ENCODE measurements around the gene RNF175.
A peak's percentile ranks its signal among the peaks of the same experiment; 100 is the strongest.

RNF175 gene

DNA sequence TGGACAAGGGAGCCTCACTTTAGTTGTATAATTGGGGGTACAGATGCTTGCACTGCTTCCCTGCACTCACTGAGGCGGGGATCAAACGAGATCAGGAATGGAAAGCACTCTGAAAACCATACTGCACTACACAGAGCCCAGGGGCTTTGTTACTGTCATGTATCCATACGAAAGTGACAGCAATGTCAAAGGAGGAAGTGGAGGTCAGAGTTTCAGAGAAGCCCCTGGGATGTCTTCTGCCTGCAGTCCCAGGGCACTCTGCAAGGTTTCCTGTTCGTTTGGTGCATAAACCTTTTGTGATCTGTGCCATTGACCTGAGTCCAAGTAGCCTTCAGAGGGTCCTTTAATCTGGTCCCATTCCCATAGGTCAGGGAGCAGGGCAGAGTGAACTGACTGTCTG lies 31.2 kb downstream of the RNF175 start:
- Histone ChIP-seq H3K36me3 (no peaks in the 10 kb centered on the region; the same call in 1 of the 2 replicates), H3K27ac (peak overlapping the region; percentile 70), H3K4me1 (peaks cover 97% of the 10 kb centered on the region), H3K9ac (peak overlapping the region; percentile 51; the same call in 1 of the 2 replicates), H3K27me3 (no peaks in the 10 kb centered on the region), H3K4me2 (peak overlapping the region; percentile 89), H3K9me3 (no peaks in the 10 kb centered on the region), H4K20me1 (no peaks in the 10 kb centered on the region), H3K4me3 (peak overlapping the region; percentile 59)
- no peak for TF ChIP-seq Cebpa-rat (IDR thresholded peaks at IDR 0.05)

GRCh38 chr4:153728151-153728550 lies 31.7 kb downstream of the RNF175 start:
- H3K27me3 ChIP-seq, result no peaks in the 10 kb centered on the region
- H3K9me3 ChIP-seq, result no peaks in the 10 kb centered on the region
- H3K4me2 ChIP-seq, result peak overlapping the region; percentile 89
- no peak for TF ChIP-seq Cebpa-rat (IDR thresholded peaks at IDR 0.05)
- H3K9ac ChIP-seq, result peak overlapping the region; percentile 51
- H3K27ac ChIP-seq, result peak overlapping the region; percentile 70
- peak overlapping the region; percentile 59 for H3K4me3 ChIP-seq
- peaks cover 93% of the 10 kb centered on the region for H3K4me1 ChIP-seq
- H3K36me3 ChIP-seq, result no peaks in the 10 kb centered on the region; the same call in 1 of the 2 replicates
- no peaks in the 10 kb centered on the region for H4K20me1 ChIP-seq

GRCh38 chr4:153725831-153726154 lies 34.0 kb downstream of the RNF175 start:
- Histone ChIP-seq H3K4me2 (peak overlapping the region; percentile 89), H3K4me1 (peaks cover 69% of the 10 kb centered on the region), H3K9me3 (no peaks in the 10 kb centered on the region), H3K9ac (no peak overlapping the region), H4K20me1 (no peaks in the 10 kb centered on the region), H3K27ac (peak overlapping the region; percentile 70), H3K36me3 (no peaks in the 10 kb centered on the region; the same call in 1 of the 2 replicates), H3K27me3 (no peaks in the 10 kb centered on the region), H3K4me3 (no peak overlapping the region)
- no peak for TF ChIP-seq Cebpa-rat (IDR thresholded peaks at IDR 0.05)

DNA sequence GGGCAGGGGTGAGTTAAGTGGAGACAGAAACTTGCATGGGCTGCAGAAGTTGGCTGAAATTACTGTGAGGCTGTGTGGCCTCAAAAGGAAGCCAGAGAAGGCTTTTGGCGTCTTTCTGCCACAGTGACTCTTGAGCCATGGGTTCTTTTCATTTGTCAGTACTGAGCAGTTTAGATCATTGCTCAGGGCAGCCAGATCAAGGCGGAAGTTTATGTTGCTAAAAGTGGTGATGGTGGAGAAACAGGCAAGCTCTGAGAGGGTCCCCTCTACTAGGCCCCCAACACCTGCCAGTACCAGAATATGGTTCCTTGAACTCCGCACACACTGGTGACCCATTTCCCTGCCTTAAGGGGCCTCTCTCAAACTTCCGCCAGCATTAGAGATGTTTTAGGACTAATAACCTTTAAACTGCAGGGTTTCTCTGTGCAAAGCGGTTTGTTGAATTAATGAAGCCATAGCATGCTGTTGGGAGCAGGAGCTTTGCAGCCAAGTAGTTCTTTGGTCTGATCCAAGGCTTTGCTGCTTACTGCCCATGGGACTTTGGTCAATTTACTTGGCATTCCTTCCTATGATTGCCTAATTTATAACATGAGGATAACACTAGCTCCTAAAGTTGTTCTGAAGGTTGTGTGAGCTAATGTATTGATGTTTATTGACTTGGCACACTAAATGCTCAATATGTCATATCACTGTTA lies 34.5 kb downstream of the RNF175 start:
- no peaks in the 10 kb centered on the region for H3K27me3 ChIP-seq
- H3K27ac ChIP-seq, result peak overlapping the region; percentile 70
- no peaks in the 10 kb centered on the region for H4K20me1 ChIP-seq
- H3K36me3 ChIP-seq, result no peaks in the 10 kb centered on the region; the same call in 1 of the 2 replicates
- no peak overlapping the region for H3K9ac ChIP-seq
- H3K4me3 ChIP-seq, result no peak overlapping the region
- no peaks in the 10 kb centered on the region for H3K9me3 ChIP-seq
- peaks cover 64% of the 10 kb centered on the region for H3K4me1 ChIP-seq
- peak overlapping the region; percentile 89 for H3K4me2 ChIP-seq
- no peak for TF ChIP-seq Cebpa-rat (IDR thresholded peaks at IDR 0.05)

- Histone ChIP-seq H3K9ac (no peak overlapping the region), H3K27me3 (no peaks in the 10 kb centered on the region), H4K20me1 (no peaks in the 10 kb centered on the region), H3K9me3 (no peaks in the 10 kb centered on the region), H3K36me3 (no peaks in the 10 kb centered on the region; the same call in 1 of the 2 replicates), H3K4me3 (no peak overlapping the region), H3K4me1 (peaks cover 57% of the 10 kb centered on the region), H3K4me2 (peak overlapping the region; percentile 3; the same call in 1 of the 2 replicates), H3K27ac (no peak overlapping the region)
- no peak for TF ChIP-seq Cebpa-rat (IDR thresholded peaks at IDR 0.05)
Measured at GRCh38 chr4:153724606-153725005, 35.2 kb downstream of the RNF175 start.

- peaks cover 31% of the 10 kb centered on the region for H3K4me1 ChIP-seq
- H3K9ac ChIP-seq, result no peak overlapping the region
- peaks cover 18% of the 10 kb centered on the region for H3K9me3 ChIP-seq
- H3K27me3 ChIP-seq, result no peaks in the 10 kb centered on the region
- H3K36me3 ChIP-seq, result peaks cover 18% of the 10 kb centered on the region
- no peaks in the 10 kb centered on the region for H4K20me1 ChIP-seq
- TF ChIP-seq Cebpa-rat (IDR thresholded peaks at IDR 0.05), result no peak
- H3K4me2 ChIP-seq, result no peak overlapping the region
- H3K4me3 ChIP-seq, result no peak overlapping the region
- H3K27ac ChIP-seq, result 0 out of 2 replicates have a peak overlapping the region, but pooled peaks have one; percentile 13
Measured at GRCh38 chr4:153722036-153722435, 37.8 kb downstream of the RNF175 start.

DNA sequence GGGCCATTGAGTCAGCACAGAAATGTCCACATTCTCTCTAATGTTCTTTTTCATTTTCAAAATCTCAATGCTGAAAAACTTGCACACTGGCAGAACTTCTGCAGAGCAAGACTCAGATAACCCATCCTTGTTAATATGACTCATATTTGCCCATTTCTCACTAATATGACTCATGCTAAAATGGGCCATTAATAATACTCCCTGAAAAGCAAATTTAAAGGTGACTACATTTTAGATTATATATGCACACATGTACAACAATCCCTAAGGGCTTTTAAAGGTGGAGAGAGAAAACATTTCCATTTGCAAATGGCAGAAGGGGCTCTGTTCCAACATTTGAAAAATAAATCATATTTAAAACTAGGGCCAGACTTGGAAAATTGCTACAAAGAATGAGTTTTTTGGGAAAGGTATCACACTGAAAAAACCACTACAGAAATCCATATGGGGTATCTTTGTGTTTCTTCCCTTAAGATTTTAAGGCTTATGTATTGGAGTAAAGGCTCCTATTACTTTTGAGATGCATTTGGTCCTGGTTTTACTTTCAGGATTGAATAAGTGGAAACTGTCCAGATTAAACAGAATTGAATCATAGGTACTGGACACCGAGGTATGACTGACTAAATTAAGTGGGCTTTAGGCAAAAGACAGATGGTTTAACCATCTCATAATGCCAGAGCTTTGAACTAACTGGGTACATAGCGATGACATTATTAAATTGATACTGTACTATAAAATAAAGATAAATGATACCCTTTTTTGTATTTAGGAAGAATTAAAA lies 45.8 kb downstream of the RNF175 start:
- H3K4me2 ChIP-seq, result no peak overlapping the region
- H3K4me3 ChIP-seq, result no peak overlapping the region
- H3K27ac ChIP-seq, result no peak overlapping the region
- peaks cover 14% of the 10 kb centered on the region for H3K36me3 ChIP-seq
- no peaks in the 10 kb centered on the region for H4K20me1 ChIP-seq
- H3K9me3 ChIP-seq, result peaks cover 29% of the 10 kb centered on the region
- no peak overlapping the region for H3K9ac ChIP-seq
- no peak for TF ChIP-seq Cebpa-rat (IDR thresholded peaks at IDR 0.05)
- H3K27me3 ChIP-seq, result no peaks in the 10 kb centered on the region
- H3K4me1 ChIP-seq, result no peaks in the 10 kb centered on the region

- H4K20me1 ChIP-seq, result no peaks in the 10 kb centered on the region
- no peak for TF ChIP-seq Cebpa-rat (IDR thresholded peaks at IDR 0.05)
- H3K4me3 ChIP-seq, result no peak overlapping the region
- H3K27me3 ChIP-seq, result no peaks in the 10 kb centered on the region
- H3K9ac ChIP-seq, result no peak overlapping the region
- H3K9me3 ChIP-seq, result peaks cover 9% of the 10 kb centered on the region
- no peak overlapping the region for H3K4me2 ChIP-seq
- H3K36me3 ChIP-seq, result no peaks in the 10 kb centered on the region; the same call in 1 of the 2 replicates
- no peak overlapping the region for H3K27ac ChIP-seq
- H3K4me1 ChIP-seq, result peaks cover 19% of the 10 kb centered on the region
Measured at GRCh38 chr4:153710681-153711080, 49.1 kb downstream of the RNF175 start.

DNA sequence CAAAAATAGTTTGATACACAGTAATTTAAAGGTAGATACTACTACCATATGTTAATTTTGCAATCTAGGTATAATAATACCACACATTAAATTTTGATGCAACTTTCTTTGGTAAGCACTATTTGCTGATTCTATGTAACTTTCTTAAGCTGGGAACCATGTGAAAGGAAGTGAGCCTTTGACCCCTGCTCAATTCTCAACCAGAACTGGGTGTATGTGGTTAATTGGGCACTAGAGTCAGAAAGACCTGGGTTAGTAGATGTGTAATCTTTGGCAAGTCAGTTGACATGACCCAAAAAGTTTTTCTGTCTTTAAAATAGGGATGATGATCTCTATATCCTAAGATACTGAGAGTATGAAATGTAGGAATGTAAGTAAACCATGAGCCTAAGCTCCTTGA lies 53.3 kb downstream of the RNF175 start:
- H3K4me1 ChIP-seq, result peaks cover 27% of the 10 kb centered on the region
- TF ChIP-seq Cebpa-rat (IDR thresholded peaks at IDR 0.05), result no peak
- H3K4me2 ChIP-seq, result peak overlapping the region; percentile 65
- H3K27me3 ChIP-seq, result no peaks in the 10 kb centered on the region
- H3K9ac ChIP-seq, result no peak overlapping the region
- peaks cover 8% of the 10 kb centered on the region; the same call in 1 of the 2 replicates for H3K36me3 ChIP-seq
- no peak overlapping the region for H3K4me3 ChIP-seq
- H3K27ac ChIP-seq, result peak overlapping the region; percentile 33; the same call in 1 of the 2 replicates
- H4K20me1 ChIP-seq, result no peaks in the 10 kb centered on the region
- H3K9me3 ChIP-seq, result peaks cover 10% of the 10 kb centered on the region
